K562 (cell line): Measurements from ENCODE around the gene OSTF1. TPM values are rescaled to one million over a fixed set of nuclear protein-coding genes. Genes with fewer than 3 reads are reported as not detected.

ENCODE experiments used
- ATAC-seq: fragments of 200-7000 bp; cut with Tn5 transposase; 3 replicates; pipeline ENCODE4 v1.9.1; 2020; ENCODE audit warnings: moderate library complexity
- BruUV-seq: library from RNA; stranded (reverse); fragments of 400-500 nt; replicated peaks from 2 replicates; lab custom pipeline; 2021; lab: Mats Ljungman, UMichigan
- CTCF ChIA-PET: fragments of 300-600 bp; formaldehyde crosslinking; extraction: SDS; loops from one replicate; lab custom pipeline; 2021; ENCODE audit warnings: low intra/inter-chr PET ratio; lab: Yijun Ruan, JAX
- POLR2A ChIA-PET: fragments of 300-600, 350-650 bp; sonication (Branson Sonifier 250); formaldehyde crosslinking; extraction: SDS; loops from one replicate; lab custom pipeline; 2021; ENCODE audit warnings: antibody characterized with exemption, inconsistent platforms; lab: Yijun Ruan, JAX
- DNase-seq, 4 experiments: peaks; one replicate each; pipeline versions ENCODE4 v3.0.0 to v3.0.0-alpha.2; 2011 to 2018; ENCODE audit warnings: low spot score in 3 of 4, mixed read lengths in 3 of 4; ENCODE audit errors: extremely low read depth in 1 of 4
- FAIRE-seq: peaks from 2 replicates; lab custom pipeline; 2011; peaks lifted over from hg19 to GRCh38; lab: Jason Lieb, UNC
- H2AFZ ChIP-seq: 2 replicates; pipeline ENCODE4 v1.6.0; 2011; ENCODE audit warnings: low read depth, low read length, control low read depth, inconsistent platforms
- H3K27ac ChIP-seq: fragments of 200-600 bp; 3 replicates; pipeline ENCODE4 v1.8.0; 2011; ENCODE audit warnings: low read depth, mild to moderate bottlenecking, control low read depth, inconsistent platforms, low read length, moderate library complexity, mixed read lengths; ENCODE audit errors: extremely low read depth
- H3K27me3 ChIP-seq, 2 experiments: fragments of 300-600 bp in 1 of 2; 2 replicates in 1 of 2; 3 replicates in 1 of 2; pipeline versions ENCODE4 v1.6.0 to v1.8.0; 2011; ENCODE audit warnings: inconsistent platforms in 2 of 2, low read length in 2 of 2, mild to moderate bottlenecking in 1 of 2, mixed read lengths in 1 of 2, moderate library complexity in 1 of 2; ENCODE audit not compliant: control insufficient read depth in 2 of 2, insufficient read depth in 2 of 2
- H3K36me3 ChIP-seq: fragments of 300-600 bp; 3 replicates; pipeline ENCODE4 v1.8.0; 2011; ENCODE audit warnings: mild to moderate bottlenecking, low read length, inconsistent platforms; ENCODE audit not compliant: control insufficient read depth, insufficient read depth
- H3K4me1 ChIP-seq, 2 experiments: fragments of 200-600 bp in 1 of 2; replicated peaks in 1 of 2; 2 replicates in 1 of 2; 3 replicates in 1 of 2; pipeline versions ENCODE4 v1.5.1 to v1.8.0; 2011; ENCODE audit warnings: inconsistent platforms in 2 of 2, low read length in 2 of 2, mild to moderate bottlenecking in 1 of 2, mixed read lengths in 1 of 2, moderate library complexity in 1 of 2; ENCODE audit not compliant: control insufficient read depth in 2 of 2, insufficient read depth in 2 of 2
- H3K4me2 ChIP-seq: 2 replicates; pipeline ENCODE4 v1.6.1; 2011; ENCODE audit warnings: low read length, control low read depth, inconsistent platforms, mixed read lengths; ENCODE audit not compliant: insufficient read depth
- H3K4me3 ChIP-seq: fragments of 200-600 bp; sonication (generic), shearing (Covaris generic); 2 replicates; pipeline ENCODE4 v1.5.1; 2016; ENCODE audit warnings: control low read depth, inconsistent platforms
- H3K79me2 ChIP-seq: fragments of 200-600 bp; 3 replicates; pipeline ENCODE4 v1.8.0; 2011; ENCODE audit warnings: low read length, inconsistent platforms; ENCODE audit not compliant: control insufficient read depth, insufficient read depth
- H3K9ac ChIP-seq, 2 experiments: 2 replicates each; pipeline versions ENCODE4 v1.6.0 to v1.6.1; 2011; ENCODE audit warnings: low read depth in 2 of 2, low read length in 2 of 2, control low read depth in 1 of 2, inconsistent platforms in 1 of 2, mild to moderate bottlenecking in 1 of 2, mixed read lengths in 1 of 2; ENCODE audit not compliant: insufficient read depth in 1 of 2
- H3K9me1 ChIP-seq: one replicate; pipeline ENCODE4 v1.6.0; 2011; ENCODE audit warnings: inconsistent platforms, mild to moderate bottlenecking, low read length, moderate library complexity; ENCODE audit not compliant: control insufficient read depth, insufficient read depth
- H3K9me3 ChIP-seq: replicated peaks from 2 replicates; pipeline ENCODE4 v1.5.1; 2011; ENCODE audit warnings: low read depth, low read length, inconsistent platforms; ENCODE audit not compliant: control insufficient read depth, insufficient read depth
- H4K20me1 ChIP-seq: replicated peaks from 2 replicates; pipeline ENCODE4 v1.6.1; 2011; ENCODE audit warnings: low read length, inconsistent platforms, mixed read lengths; ENCODE audit not compliant: control insufficient read depth, insufficient read depth
- CEBPB ChIP-seq: fragments of 450-650 bp; IDR thresholded peaks from 2 replicates; pipeline ENCODE4 v1.6.1; 2016; ENCODE audit warnings: missing genetic modification characterization, missing compliant biosample characterization
- CHCHD3 ChIP-seq: fragments of 250-450 bp; sonication (Bioruptor Pico); IDR thresholded peaks from 2 replicates; pipeline ENCODE4 v2.1.2; 2022; ENCODE audit warnings: mild to moderate bottlenecking
- FOXM1 ChIP-seq, 2 experiments: fragments of 450-650 bp in 1 of 2; sonication (generic) in 1 of 2; formaldehyde crosslinking in 1 of 2; IDR thresholded peaks; 2 replicates each; pipeline versions ENCODE4 v1.6.1 to v1.9.0; 2017 to 2022; ENCODE audit warnings: low read depth in 2 of 2, mild to moderate bottlenecking in 2 of 2, missing genetic modification reagents in 1 of 2, moderate library complexity in 1 of 2
- NCOA4 ChIP-seq: fragments of 450-650 bp; IDR thresholded peaks from 2 replicates; pipeline ENCODE4 v1.6.1; 2018; ENCODE audit warnings: mild to moderate bottlenecking; ENCODE audit not compliant: partially characterized antibody
- POLR2G ChIP-seq: fragments of 200-400 bp; formaldehyde crosslinking; IDR thresholded peaks from 2 replicates; pipeline ENCODE4 v1.6.1; 2017; ENCODE audit warnings: low read depth, mild to moderate bottlenecking, antibody characterized with exemption, low read length, moderate library complexity
- REST ChIP-seq, 2 experiments: fragments of 450-650 bp; formaldehyde crosslinking in 1 of 2; IDR thresholded peaks; 2 replicates each; pipeline versions ENCODE4 v1.4.0 to v1.6.1; 2014 to 2020; ENCODE audit warnings: mild to moderate bottlenecking in 2 of 2, borderline replicate concordance in 1 of 2, low read depth in 1 of 2
- SMAD1 ChIP-seq: fragments of 150-350 bp; IDR thresholded peaks from 2 replicates; pipeline ENCODE4 v1.6.1; 2014; ENCODE audit warnings: low read length, low read depth; ENCODE audit not compliant: partially characterized antibody
- ZNF584 ChIP-seq: fragments of 200-800 bp; sonication (Bioruptor generic); IDR thresholded peaks from 2 replicates; pipeline ENCODE4 v1.6.1; 2016; ENCODE audit warnings: low read depth, mild to moderate bottlenecking, missing genetic modification characterization, missing compliant biosample characterization
- ZNF778 ChIP-seq: fragments of 450-650 bp; formaldehyde crosslinking; IDR thresholded peaks from 2 replicates; pipeline ENCODE4 v1.4.0; 2020; ENCODE audit warnings: mild to moderate bottlenecking, moderate library complexity
- WGBS: fragments of 100-300 bp; shearing (Covaris generic); methylation state at CpG from one replicate; pipeline ENCODE4 v1.1.6; 2016; ENCODE audit warnings: low coverage, mixed read lengths; ENCODE audit not compliant: insufficient coverage; ENCODE audit errors: missing lambda C conversion rate; 5-methylcytosine and 5-hydroxymethylcytosine counted together
- in situ Hi-C: fragments of 300-500 bp; cut with MboI; formaldehyde crosslinking; loops from 4 replicates; pipeline ENCODE4 v1.15.0; 2018; ENCODE audit warnings: inconsistent platforms, mixed read lengths
- intact Hi-C: fragments of 100-400 bp; cut with micrococcal nuclease; formaldehyde crosslinking; loops from 2 replicates; pipeline ENCODE4 v1.14.2; 2022
- polyA plus RNA-seq, 8 experiments: library from polyadenylated mRNA; depleted of rRNA in 4 of 8; stranded (reverse) in 5 of 8; unstranded in 3 of 8; fragments of >200 nt; fragmentation: Nextera tagmentation in 2 of 8; fragmentation: Illumina TruSeq in 1 of 8; extraction: Ambion mirVana in 2 of 8; extraction: Trizol in 1 of 8; gene quantifications; 2 replicates each; pipeline versions ENCODE4 v1.2.1 to v1.2.3, GENCODE V29; 2011 to 2014; ENCODE audit warnings: inconsistent platforms in 1 of 8, missing spikeins in 1 of 8
- total RNA-seq, 7 experiments: library from RNA; depleted of rRNA in 6 of 7; stranded (reverse); fragments of >200 nt in 6 of 7; fragmentation: Illumina TruSeq in 2 of 7; extraction: Trizol in 2 of 7; gene quantifications; 2 replicates each; pipeline versions ENCODE4 v1.2.1 to v1.2.3, GENCODE V29; 2011 to 2021; ENCODE audit warnings: low replicate concordance in 1 of 7

The OSTF1 gene
- total and polyA plus RNA-seq, 9 of the 15 experiments (the other 6 are each of a cell fraction or from before 2014, with no cell fraction given) = 15.0 to 37.3 (median 23.0) TPM

GRCh38 chr9:75116306-75116705, 28.0 kb downstream of the OSTF1 start:
- no peak overlapping the region for H3K27ac ChIP-seq
- no peak for TF ChIP-seq FOXM1 (IDR thresholded peaks at IDR 0.05; ENCODE audit: low read depth)
- TF ChIP-seq FOXM1 (CRISPR knock-in tag; IDR thresholded peaks at IDR 0.05; ENCODE audit: low read depth) = no peak
- TF ChIP-seq CEBPB (tag) = no peak
- no peak for TF ChIP-seq CHCHD3
- TF ChIP-seq POLR2G = no peak
- TF ChIP-seq NCOA4 = no peak
- TF ChIP-seq ZNF778 (CRISPR knock-in tag) = no peak
- TF ChIP-seq REST (IDR thresholded peaks at IDR 0.05; ENCODE audit: borderline replicate concordance) = no peak
- TF ChIP-seq REST (CRISPR knock-in tag; IDR thresholded peaks at IDR 0.05; ENCODE audit: low read depth) = no peak
- TF ChIP-seq ZNF584 = no peak
- TF ChIP-seq SMAD1 = no peak
- intact Hi-C loops = no loop called here
- WGBS = 67% methylated on average over 2 of the region's 4 CpGs
- ATAC-seq = no peak
- H3K79me2 ChIP-seq = no peaks in the 10 kb centered on the region
- H3K4me3 ChIP-seq = no peak overlapping the region
- peaks cover 0 to 7% of the 10 kb centered on the region in 2 experiments; a peak in 2 of 5 replicates for H3K4me1 ChIP-seq
- no peaks in the 10 kb centered on the region for H3K36me3 ChIP-seq
- H3K9me3 ChIP-seq = no peaks in the 10 kb centered on the region
- H3K9ac ChIP-seq = no peak overlapping the region
- DNase-seq = no peak
- FAIRE-seq = no peak
- CTCF ChIA-PET = no interaction called here
- BruUV-seq = no TSS peak
- in situ Hi-C loops = no loop called here
- H2AFZ ChIP-seq = no peak overlapping the region
- H3K4me2 ChIP-seq = no peak overlapping the region
- H3K9me1 ChIP-seq = no peaks in the 10 kb centered on the region
- no peaks in the 10 kb centered on the region for H4K20me1 ChIP-seq
- POLR2A ChIA-PET = no interaction called here
- no peaks in the 10 kb centered on the region for H3K27me3 ChIP-seq
